HG02763 (cell line): ENCODE results near the gene KIF19.

Source experiments
- ATAC-seq: cut with Tn5 transposase; IDR thresholded peaks from one replicate; pipeline ENCODE4 v1.9.1; 2021; ENCODE audit warnings: mild to moderate bottlenecking, moderate library complexity; ENCODE audit not compliant: unreplicated experiment

The KIF19 gene

DNA sequence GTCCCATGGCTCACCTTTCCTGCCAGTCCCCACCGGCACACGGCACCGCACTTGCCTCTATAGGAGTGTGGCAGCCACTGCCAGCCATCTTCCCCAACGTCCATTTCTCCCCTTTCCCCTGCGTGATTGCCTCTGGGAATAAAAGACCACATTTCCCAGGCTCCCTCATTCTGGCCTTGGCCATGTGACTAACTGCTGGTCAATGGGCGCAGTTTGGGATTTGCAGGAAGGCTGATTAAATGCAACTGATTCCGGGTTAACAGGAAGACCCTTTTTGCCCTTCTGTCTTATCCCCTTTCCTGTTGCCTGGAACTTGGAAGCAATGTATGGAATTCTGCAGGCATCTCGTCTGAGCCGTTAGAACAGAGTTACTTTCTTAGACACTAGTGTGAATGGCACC is 32.7 kb downstream of the KIF19 start:
- no peak for ATAC-seq

DNA sequence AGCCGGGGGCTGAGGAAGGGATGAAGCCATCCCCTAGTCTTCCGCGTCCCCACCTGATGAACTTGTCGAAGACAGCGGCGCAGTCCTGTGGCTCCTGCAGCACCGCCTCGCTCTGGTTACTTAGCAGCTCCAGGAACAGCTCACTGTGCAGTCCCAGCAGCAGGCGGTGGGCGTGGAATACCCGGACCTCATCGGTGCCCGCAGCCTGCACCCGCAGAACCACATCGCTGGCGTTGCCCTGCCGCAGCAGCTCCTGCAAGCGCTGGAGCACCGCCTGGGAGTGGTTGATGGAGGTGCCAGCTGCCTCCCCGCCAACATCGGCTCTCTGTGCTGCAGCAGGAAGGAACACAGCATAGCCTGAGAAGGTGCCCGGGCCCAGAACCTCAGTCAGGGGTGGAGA is 33.9 kb downstream of the KIF19 start:
- ATAC-seq: no peak

GRCh38 chr17:74360899-74361229 is 34.8 kb downstream of the KIF19 start:
- no peak for ATAC-seq

- no peak for ATAC-seq
Measured at GRCh38 chr17:74361230-74362068, 35.4 kb downstream of the KIF19 start, which contains the start of gene BTBD17. Gene BTBD17, minus strand, starts transcription at chr17:74361868. Its CDS starts 49 bp downstream, at chr17:74361819.

DNA sequence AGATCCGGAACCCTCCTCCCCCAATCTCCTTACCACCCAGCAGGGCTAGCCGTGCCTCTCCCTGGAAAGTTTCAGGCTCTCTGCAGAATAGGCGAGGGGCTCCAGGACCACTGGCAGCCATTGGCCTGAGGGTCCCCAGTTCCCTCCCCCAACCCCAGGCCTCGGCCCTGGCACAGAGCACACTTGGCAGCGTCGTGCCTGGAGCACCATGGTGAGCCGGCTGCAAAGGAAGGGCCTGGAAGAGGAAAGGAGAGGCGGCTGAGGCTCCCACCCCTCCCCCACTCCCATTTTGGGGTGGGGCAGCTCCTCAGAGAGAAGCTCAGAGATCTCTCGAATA is 36.0 kb downstream of the KIF19 start:
- no peak for ATAC-seq

DNA sequence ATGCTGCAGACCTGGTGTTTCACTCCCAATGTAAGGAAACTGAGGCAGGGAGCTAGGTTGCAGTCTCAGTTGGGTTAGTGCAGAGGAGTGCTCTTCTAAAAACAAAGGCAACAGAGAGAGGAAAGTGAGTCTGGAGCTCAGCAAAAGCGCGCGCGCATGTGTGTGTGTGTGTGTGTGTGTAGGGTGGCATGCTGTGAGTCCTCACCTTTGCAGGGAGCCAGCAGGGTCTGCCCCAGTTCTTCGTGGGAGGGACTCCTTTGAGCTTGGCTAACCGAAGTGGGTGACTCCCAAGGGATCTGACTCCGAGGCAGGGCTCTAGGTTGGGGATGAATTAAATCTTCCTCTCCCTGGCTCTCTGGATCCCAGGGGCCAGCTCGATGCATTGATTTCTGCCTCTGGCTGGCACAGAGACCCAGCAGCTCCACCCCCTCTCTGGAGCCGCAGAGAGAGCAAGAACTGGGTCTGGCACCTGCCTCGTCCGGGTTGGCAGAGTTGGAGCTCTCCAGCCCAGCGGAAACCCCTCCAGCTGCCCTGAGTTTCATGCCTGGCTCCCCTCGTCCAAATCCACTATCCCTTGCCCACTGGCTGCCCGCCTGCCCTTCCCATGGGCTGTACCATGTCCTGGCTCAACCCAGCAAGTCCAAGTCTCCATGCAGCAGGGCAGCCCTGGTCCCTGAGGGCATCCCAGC is 36.9 kb downstream of the KIF19 start:
- ATAC-seq: no peak

DNA sequence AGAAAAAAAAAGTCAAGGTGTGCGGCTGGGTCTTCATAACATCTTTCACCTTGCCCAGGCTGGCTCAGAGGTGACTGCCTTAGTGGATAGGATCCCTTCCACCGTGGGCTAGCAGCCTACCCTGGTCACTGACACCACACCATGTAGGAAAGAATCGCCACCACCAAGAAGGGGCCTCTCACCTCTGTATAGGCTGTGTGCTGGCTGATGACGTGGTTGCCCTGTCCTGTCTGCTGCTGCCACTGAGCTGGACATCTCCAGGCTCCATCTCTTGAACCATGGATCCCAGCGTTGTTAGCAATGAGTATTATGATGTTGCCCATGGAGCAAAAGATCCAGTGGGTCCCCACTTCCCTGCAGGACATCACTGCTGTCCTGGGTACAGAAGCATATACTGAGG is 41.2 kb downstream of the KIF19 start, which contains the start of gene GPR142:
Gene GPR142 (plus strand): TSS at position 301 of the 400 bp plus-strand sequence. CDS start 2,035 bp downstream, outside the sequence.
- ATAC-seq: no peak

- no peak for ATAC-seq
Measured at GRCh38 chr17:74368341-74369081, 42.5 kb downstream of the KIF19 start.

- no peak for ATAC-seq
Measured at GRCh38 chr17:74369221-74369620, 43.2 kb downstream of the KIF19 start.

DNA sequence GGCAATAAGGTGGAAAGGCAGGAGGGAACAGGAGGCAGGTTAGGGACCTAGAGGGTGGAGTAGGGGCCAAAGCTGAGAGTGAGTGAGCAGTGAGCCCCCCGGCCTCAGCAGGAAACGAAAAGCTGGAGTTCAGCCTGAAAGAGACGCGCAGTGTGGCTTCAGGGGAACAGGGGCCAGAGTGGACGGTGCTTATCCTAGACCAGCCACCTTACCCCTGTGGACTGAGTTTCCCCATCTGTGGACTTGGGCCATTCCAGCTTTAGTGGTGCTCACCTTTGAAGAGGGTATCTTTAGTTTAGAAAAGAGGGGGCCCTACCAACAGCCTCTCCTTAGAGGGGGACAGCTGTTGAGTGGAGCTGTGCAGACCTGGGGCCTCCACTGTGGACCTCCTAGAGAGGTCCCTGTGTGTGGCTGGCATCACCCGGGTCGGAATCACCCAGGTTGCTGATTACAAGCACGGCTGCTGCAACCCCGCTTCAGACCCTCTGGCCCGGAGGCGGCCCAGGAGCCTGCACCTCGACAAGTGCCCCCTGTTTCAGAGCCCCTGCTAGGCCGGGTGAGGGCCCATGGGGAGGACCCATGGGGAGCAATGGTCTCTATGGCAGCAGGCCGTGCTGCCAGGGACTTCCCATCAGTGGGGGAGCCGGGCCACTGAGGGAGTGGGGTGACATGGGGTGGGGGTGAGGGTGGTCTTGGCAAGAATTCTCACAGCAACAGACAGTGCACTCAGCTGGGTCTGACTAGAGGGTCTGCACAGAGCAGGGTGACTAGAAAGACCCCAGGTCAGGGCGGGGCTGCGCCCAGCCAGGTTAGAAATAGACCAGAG is 43.9 kb downstream of the KIF19 start:
- no peak for ATAC-seq

DNA sequence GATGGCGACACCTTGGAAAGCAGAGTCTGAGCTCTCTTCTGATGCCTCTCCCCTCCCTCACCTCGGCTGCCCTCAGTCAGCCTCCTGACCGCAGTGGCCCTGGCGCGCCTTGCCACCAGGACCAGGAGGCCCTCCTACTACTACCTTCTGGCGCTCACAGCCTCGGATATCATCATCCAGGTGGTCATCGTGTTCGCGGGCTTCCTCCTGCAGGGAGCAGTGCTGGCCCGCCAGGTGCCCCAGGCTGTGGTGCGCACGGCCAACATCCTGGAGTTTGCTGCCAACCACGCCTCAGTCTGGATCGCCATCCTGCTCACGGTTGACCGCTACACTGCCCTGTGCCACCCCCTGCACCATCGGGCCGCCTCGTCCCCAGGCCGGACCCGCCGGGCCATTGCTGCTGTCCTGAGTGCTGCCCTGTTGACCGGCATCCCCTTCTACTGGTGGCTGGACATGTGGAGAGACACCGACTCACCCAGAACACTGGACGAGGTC is 45.7 kb downstream of the KIF19 start:
- ATAC-seq: no peak

GRCh38 chr17:74372426-74372825 is 46.4 kb downstream of the KIF19 start:
- ATAC-seq: no peak

DNA sequence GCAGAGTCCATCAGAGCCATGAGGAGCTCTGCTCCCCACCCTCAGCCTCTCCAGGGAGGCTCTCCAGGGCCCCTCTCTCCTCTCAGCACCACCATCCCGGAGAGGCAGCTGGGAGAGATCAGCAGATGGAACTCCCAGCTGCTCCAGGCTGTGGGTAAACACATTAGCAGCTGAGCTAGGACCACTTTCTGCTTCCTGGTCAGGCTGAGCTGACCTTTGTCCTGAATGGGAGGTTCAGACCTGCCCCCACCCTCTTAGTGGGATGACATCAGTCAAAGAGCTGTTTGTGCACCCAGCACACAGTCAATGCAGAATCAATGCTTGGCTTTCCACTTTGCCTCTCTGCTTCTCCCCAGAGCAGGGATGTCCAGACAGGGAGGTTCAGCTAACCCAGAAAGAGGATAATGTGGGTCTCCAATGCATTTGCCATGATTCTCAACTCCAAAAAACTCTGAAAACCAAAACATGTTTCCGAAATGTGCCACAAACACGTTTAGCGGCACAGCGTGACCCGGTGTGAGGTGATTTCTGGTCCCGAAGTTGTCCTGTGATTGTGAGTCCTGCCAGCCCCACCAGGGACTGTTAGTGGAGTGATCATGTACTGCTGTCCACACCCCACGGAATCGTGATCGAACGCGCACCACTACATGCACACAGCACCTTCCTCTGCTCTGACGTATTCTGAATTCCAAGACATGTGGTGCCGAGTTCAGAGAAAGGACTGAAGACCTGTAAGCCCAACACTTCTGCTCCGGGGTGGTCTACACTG is 48.0 kb downstream of the KIF19 start:
- no peak for ATAC-seq

DNA sequence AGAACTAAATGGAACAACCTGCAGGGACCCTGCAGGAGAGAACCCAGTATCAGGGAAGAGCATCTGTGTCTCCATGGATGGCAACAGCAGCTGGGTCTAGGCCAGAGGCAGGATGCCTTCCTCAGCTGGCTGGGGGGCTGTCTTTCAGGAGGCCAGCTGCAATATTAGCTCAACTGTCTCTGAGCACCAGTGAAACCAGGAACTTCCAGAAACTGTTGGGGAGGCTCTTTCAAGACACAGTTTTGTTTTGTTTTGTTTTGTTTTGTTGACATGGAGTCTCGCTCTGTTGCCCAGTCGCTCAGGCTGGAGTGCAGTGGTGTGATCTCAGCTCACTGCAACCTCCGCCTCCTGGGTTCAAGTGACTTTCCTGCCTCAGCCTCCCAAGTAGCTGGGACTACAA is 48.8 kb downstream of the KIF19 start:
- ATAC-seq: no peak

DNA sequence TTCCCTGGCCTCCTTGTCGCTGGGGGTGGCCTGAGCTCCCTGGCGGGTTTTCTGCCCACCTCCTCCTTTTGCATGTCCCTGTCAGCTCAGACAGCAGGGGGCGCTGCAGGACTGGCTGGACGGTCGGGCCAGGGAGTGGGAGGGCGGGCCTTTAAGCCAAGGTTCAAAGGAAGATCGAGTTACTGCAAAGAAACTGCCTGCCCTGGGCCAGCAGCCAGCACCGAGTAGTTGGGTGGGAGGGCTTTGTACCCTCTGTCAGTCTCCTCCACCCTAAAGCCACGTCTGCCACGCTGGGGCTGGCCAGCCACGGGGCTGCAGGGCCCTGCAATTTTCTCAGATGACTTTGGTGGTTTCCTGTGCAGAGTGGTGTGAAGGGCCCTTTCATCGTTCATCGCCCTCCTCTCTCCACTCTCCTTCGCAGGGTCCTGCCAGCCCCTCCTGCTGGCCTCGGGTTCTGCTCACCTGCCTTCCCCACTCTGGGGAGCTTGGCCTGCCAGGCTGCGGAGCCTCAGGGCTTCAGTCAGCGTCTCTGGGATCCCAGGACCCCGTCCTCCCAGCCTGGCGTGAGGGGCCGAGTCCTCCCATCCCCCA is 53.6 kb downstream of the KIF19 start:
- ATAC-seq: no peak

GRCh38 chr17:74380086-74380958 is 54.3 kb downstream of the KIF19 start:
- ATAC-seq: no peak

DNA sequence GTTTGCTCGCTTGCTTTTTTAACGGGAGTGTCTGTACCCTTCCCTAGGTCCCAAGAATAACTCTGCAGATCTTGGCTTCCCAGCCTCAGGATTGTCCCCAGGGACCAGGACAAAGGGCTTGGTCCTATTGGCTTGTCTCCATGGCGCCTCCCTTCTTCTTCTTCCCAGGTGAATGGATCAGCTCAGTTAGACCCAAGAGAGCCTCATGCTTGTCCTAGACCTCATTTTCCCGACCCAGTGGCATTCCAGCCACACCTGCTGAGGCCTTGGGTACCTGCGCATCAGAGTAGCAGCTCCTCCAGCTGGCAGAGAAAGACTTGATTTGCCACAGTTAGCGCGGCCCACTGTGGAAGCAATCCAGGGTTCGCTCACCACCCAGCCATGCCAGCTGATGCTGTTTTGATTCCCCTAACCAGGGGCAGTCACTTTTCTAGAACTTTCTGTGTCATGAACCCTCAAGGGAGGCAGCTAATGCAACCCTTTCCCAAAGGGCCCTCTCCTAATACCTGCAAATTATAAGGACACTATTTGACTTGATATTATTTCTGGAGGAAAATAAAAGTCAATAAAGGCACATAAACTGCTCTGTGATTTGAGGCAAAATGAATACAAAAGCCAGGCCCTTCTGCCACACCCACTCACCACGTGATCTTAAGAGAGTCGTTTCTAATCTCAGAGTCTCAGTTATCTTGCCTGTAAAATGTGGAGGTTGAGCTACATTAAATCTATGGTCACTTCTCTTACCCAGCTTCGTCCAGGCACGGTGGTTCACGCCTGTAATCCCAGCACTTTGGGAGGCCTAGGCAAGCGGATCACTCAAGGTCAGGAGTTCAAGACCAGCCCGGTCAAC is 55.2 kb downstream of the KIF19 start:
- ATAC-seq: no peak

GRCh38 chr17:74383141-74383540 is 57.1 kb downstream of the KIF19 start:
- no peak for ATAC-seq
